ENCODE data around the gene COL12A1. TPM values are rescaled to one million over a fixed set of nuclear protein-coding genes. Genes with fewer than 3 reads are reported as not detected.

The COL12A1 gene
- total and polyA plus RNA-seq, 4 donors = 11.8 to 214 (median 97.0) TPM

DNA sequence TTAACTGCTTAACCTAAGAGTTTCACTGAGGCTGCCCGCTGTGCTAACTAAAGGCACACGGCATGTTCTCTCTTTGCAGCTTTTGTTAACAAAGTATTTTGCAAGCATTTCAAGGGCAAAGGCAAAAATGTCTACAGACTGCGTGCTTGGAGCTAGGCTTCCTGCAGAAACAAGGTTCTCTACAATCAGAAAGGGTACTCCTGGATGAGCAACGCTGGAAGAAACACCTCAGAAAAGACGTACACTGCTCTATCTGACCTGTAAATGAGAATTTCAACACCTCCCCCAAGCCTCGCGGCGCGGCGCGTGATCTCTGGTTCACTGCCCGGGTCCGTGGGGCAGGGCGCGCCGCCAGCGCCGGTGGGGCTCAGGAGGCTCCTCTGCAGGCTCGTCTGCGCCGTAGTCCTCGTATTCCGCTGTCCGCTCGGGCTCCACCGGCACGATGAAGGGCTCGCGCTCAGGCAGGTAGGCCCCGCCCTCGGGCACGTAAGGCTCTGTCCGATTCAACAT is 120.9 kb downstream of the COL12A1 start:
- peak; percentile 53 for ATAC-seq (ENCODE audit: low FRiP score)

DNA sequence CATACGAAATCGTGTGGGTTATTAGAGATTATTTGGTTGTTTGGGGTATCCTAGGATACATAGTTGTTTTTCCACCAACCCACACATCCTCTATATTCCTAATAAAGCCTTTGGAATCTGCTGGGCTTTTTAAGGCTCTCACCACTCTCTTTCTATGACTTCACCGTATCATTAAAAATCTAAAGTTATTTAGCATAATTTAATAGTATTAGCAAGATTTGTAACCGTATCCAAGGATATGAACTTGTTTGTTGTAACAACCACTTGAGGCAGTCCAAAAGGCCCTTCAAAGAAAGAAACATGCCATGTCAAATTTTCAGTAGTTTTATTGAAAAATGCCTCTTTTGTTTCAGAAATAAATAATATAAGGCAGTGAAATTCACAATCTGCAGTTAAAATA is 121.8 kb downstream of the COL12A1 start:
- no peak overlapping the region for H3K27ac ChIP-seq (ENCODE audit: low read depth in 1 of 2, low read length in 2 of 2)
- 83 to 86% methylated on average over 4 of the region's 4 CpGs for WGBS, 2 donors
- intact Hi-C loops (cut with DNase I) = no loop called here
- H3K9me3 ChIP-seq (ENCODE audit: control insufficient read depth, low read length) = no peaks in the 10 kb centered on the region
- H3K27me3 ChIP-seq (ENCODE audit: control insufficient read depth in 1 of 2, insufficient read depth in 2 of 2, low read length in 1 of 2) = no peaks in the 10 kb centered on the region
- H3K4me1 ChIP-seq (ENCODE audit: control insufficient read depth in 1 of 2, insufficient read depth in 2 of 2, low read length in 2 of 2) = no peaks in the 10 kb centered on the region
- no peak overlapping the region for H3K4me3 ChIP-seq (ENCODE audit: low read length in 2 of 2)
- no peak for DNase-seq
- H3K36me3 ChIP-seq (ENCODE audit: control insufficient read depth in 1 of 2, insufficient read depth in 2 of 2, low read length in 1 of 2) = peaks cover 2 to 3% of the 10 kb centered on the region in 2 donors
- no peak for ATAC-seq (ENCODE audit: low FRiP score)

More for the DNA sequence above, 120.9 kb downstream of the COL12A1 start:
- intact Hi-C loops (cut with DNase I) = no loop called here
- Histone ChIP-seq H3K27ac (ENCODE audit: low read depth in 1 of 2, low read length in 2 of 2) (no peak overlapping the region), H3K4me1 (ENCODE audit: control insufficient read depth in 1 of 2, insufficient read depth in 2 of 2, low read length in 2 of 2) (no peaks in the 10 kb centered on the region), H3K27me3 (ENCODE audit: control insufficient read depth in 1 of 2, insufficient read depth in 2 of 2, low read length in 1 of 2) (no peaks in the 10 kb centered on the region), H3K36me3 (ENCODE audit: control insufficient read depth in 1 of 2, insufficient read depth in 2 of 2, low read length in 1 of 2) (peaks cover 2 to 3% of the 10 kb centered on the region in 2 donors), H3K4me3 (ENCODE audit: low read length in 2 of 2) (peak overlapping the region in 1 of 2 donors; percentile 26), H3K9me3 (ENCODE audit: control insufficient read depth, low read length) (no peaks in the 10 kb centered on the region)
- 33 to 43% methylated on average over 33 of the region's 33 CpGs for WGBS, 2 donors
- peak in 1 of 2 donors; percentile 44 for DNase-seq

DNA sequence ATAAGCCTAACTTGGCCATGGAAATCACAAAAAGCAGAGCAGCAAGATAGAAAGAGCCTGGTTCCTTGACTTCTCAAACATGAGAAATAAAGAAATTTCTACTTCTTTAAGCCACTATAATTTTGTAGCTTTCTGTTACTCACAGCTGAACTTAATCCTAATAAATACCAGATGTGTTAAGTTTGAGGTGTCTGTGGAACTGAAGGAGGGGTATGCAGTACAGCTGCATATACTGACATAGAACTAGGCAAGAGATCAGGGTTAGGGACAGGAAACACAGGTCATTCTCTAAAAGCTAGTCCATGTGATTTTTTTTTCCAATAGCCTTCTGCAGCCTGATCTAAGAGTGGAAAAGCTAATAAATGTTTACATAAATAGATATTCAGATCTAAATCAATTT is 123.9 kb downstream of the COL12A1 start:
- no peak overlapping the region for H3K4me3 ChIP-seq (ENCODE audit: low read length in 2 of 2)
- no peak for DNase-seq
- H3K27me3 ChIP-seq (ENCODE audit: control insufficient read depth in 1 of 2, insufficient read depth in 2 of 2, low read length in 1 of 2) = no peaks in the 10 kb centered on the region
- intact Hi-C loops (cut with DNase I) = no loop called here
- H3K4me1 ChIP-seq (ENCODE audit: control insufficient read depth in 1 of 2, insufficient read depth in 2 of 2, low read length in 2 of 2) = no peaks in the 10 kb centered on the region
- no peak overlapping the region for H3K27ac ChIP-seq (ENCODE audit: low read depth in 1 of 2, low read length in 2 of 2)
- H3K36me3 ChIP-seq (ENCODE audit: control insufficient read depth in 1 of 2, insufficient read depth in 2 of 2, low read length in 1 of 2) = peaks cover 0 to 3% of the 10 kb centered on the region in 2 donors
- no peak for ATAC-seq (ENCODE audit: low FRiP score)
- H3K9me3 ChIP-seq (ENCODE audit: control insufficient read depth, low read length) = no peaks in the 10 kb centered on the region

DNA sequence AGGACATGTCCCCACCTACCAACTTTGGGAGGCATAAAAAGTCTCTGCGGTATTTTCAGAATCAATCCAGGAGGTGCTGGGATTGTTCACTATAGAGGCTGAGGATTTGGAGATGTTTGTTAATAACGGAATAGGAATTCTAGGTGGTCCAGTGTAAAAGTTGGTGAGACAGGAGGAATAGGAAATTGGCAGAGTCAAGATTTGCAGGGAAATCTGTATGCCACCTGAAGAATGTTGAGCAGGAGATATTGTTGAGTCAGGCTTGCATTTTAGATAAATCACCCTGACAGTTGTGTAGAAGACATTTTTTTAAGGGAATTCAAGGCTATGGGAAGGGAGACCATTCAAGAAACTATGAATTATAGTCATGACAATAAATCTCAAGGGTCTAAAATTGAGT is 124.8 kb downstream of the COL12A1 start:
- no peak for ATAC-seq (ENCODE audit: low FRiP score)
- Histone ChIP-seq H3K27me3 (ENCODE audit: control insufficient read depth in 1 of 2, insufficient read depth in 2 of 2, low read length in 1 of 2) (no peaks in the 10 kb centered on the region), H3K27ac (ENCODE audit: low read depth in 1 of 2, low read length in 2 of 2) (no peak overlapping the region), H3K4me3 (ENCODE audit: low read length in 2 of 2) (no peak overlapping the region), H3K9me3 (ENCODE audit: control insufficient read depth, low read length) (no peaks in the 10 kb centered on the region), H3K4me1 (ENCODE audit: control insufficient read depth in 1 of 2, insufficient read depth in 2 of 2, low read length in 2 of 2) (no peaks in the 10 kb centered on the region), H3K36me3 (ENCODE audit: control insufficient read depth in 1 of 2, insufficient read depth in 2 of 2, low read length in 1 of 2) (peaks cover 0 to 3% of the 10 kb centered on the region in 2 donors)
- 92 to 95% methylated on average over 2 of the region's 2 CpGs for WGBS, 2 donors
- intact Hi-C loops (cut with DNase I) = no loop called here
- DNase-seq = no peak

DNA sequence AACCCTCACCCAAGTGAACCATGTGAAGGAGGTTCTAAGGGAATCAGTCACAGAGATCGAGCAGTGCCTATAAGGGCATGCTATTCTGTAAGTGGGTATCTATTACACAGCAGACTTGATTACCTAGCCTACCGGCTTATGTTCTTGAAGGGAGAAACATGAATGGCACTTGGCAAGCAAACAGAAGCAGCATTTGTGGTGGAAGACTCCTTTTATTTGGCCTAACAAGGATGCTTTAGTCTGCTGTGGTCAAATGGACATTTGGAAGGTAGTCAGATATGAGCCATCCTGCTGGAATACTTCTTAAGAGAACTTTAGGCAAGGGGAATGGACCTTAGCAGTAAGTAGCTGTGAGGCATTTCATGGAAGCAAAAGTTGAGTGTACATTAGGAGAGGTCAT is 126.3 kb downstream of the COL12A1 start:
- intact Hi-C loops (cut with DNase I) = no loop called here
- Histone ChIP-seq H3K36me3 (ENCODE audit: control insufficient read depth in 1 of 2, insufficient read depth in 2 of 2, low read length in 1 of 2) (peaks cover 0 to 3% of the 10 kb centered on the region in 2 donors), H3K4me1 (ENCODE audit: control insufficient read depth in 1 of 2, insufficient read depth in 2 of 2, low read length in 2 of 2) (no peaks in the 10 kb centered on the region), H3K4me3 (ENCODE audit: low read length in 2 of 2) (no peak overlapping the region), H3K27me3 (ENCODE audit: control insufficient read depth in 1 of 2, insufficient read depth in 2 of 2, low read length in 1 of 2) (no peaks in the 10 kb centered on the region), H3K9me3 (ENCODE audit: control insufficient read depth, low read length) (no peaks in the 10 kb centered on the region), H3K27ac (ENCODE audit: low read depth in 1 of 2, low read length in 2 of 2) (no peak overlapping the region)
- no peak for DNase-seq
- WGBS, 2 donors = 85 to 94% methylated on average over 2 of the region's 2 CpGs
- no peak for ATAC-seq (ENCODE audit: low FRiP score)

DNA sequence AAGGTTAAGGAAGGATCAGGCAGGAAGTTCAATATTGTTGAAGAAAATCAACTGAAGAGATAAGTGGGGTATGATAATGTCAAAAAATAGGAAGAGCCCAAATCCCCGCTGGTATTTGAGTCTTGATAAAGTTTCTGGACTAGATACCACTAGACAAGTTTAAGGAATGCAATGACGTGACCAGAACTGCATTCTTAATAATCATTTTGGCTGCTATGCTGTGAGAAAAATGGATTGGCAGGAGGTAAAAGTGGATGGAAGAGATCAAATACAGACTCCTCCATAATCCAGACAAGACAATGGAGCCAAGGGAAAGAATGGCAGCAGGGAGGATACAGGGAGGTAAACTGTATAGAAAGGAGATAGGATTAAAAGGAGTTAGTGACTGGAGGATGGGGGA is 128.2 kb downstream of the COL12A1 start:
- Histone ChIP-seq H3K27ac (ENCODE audit: low read depth in 1 of 2, low read length in 2 of 2) (no peak overlapping the region), H3K36me3 (ENCODE audit: control insufficient read depth in 1 of 2, insufficient read depth in 2 of 2, low read length in 1 of 2) (peaks cover 0 to 3% of the 10 kb centered on the region in 2 donors), H3K4me3 (ENCODE audit: low read length in 2 of 2) (no peak overlapping the region), H3K27me3 (ENCODE audit: control insufficient read depth in 1 of 2, insufficient read depth in 2 of 2, low read length in 1 of 2) (no peaks in the 10 kb centered on the region), H3K9me3 (ENCODE audit: control insufficient read depth, low read length) (no peaks in the 10 kb centered on the region), H3K4me1 (ENCODE audit: control insufficient read depth in 1 of 2, insufficient read depth in 2 of 2, low read length in 2 of 2) (no peaks in the 10 kb centered on the region)
- ATAC-seq (ENCODE audit: low FRiP score) = no peak
- DNase-seq = no peak
- intact Hi-C loops (cut with DNase I) = no loop called here
- WGBS, 2 donors = 54 to 63% methylated on average over 2 of the region's 2 CpGs

DNA sequence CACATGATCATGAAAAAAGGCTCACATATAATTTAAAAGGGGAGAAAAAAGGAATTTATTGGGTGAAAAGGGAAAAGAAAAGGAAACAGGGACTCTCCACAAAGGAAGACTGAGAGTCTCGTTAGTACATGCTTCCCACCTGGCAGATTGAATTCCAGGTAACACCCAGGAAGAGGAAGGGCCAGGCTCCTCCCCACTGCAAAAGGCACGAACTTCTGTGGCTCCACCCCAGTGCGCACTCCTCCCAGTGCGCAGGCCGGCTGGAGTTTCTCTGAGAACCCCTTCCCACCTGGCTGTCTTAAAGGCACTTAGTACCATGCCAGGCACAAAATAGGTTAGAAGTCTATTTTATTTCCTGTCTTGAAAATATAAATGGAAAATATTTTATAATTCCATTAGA is 129.8 kb downstream of the COL12A1 start:
- intact Hi-C loops (cut with DNase I) = no loop called here
- no peak overlapping the region for H3K4me3 ChIP-seq (ENCODE audit: low read length in 2 of 2)
- DNase-seq (no peak), ATAC-seq (ENCODE audit: low FRiP score) (no peak)
- peaks cover 0 to under 1% of the 10 kb centered on the region in 2 donors for H3K36me3 ChIP-seq (ENCODE audit: control insufficient read depth in 1 of 2, insufficient read depth in 2 of 2, low read length in 1 of 2)
- 90 to 95% methylated on average over 5 of the region's 5 CpGs for whole genome bisulfite sequencing, 2 donors
- H3K4me1 ChIP-seq (ENCODE audit: control insufficient read depth in 1 of 2, insufficient read depth in 2 of 2, low read length in 2 of 2) = no peaks in the 10 kb centered on the region
- H3K27ac ChIP-seq (ENCODE audit: low read depth in 1 of 2, low read length in 2 of 2) = no peak overlapping the region
- H3K27me3 ChIP-seq (ENCODE audit: control insufficient read depth in 1 of 2, insufficient read depth in 2 of 2, low read length in 1 of 2) = no peaks in the 10 kb centered on the region
- no peaks in the 10 kb centered on the region for H3K9me3 ChIP-seq (ENCODE audit: control insufficient read depth, low read length)

DNA sequence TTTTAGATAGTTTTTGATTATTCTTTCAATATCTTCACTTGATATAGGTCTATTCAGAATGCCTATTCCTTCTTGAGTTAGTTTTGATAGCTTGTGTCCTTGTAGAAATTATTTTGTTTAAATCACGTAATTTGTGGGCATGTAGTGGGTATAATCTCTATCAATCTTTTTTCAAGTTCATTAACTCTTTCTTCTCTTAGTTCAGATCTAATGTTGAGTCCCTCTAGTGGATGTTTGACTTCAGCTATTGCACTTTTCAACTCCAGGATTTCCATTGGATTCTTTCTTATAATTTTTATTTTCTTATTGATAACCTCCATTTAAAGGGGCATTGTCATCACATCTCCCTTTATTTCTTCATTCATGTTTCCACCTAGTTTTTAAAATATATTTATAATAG is 135.6 kb downstream of the COL12A1 start:
- no peaks in the 10 kb centered on the region for H3K36me3 ChIP-seq (ENCODE audit: control insufficient read depth in 1 of 2, insufficient read depth in 2 of 2, low read length in 1 of 2)
- H3K4me1 ChIP-seq (ENCODE audit: control insufficient read depth in 1 of 2, insufficient read depth in 2 of 2, low read length in 2 of 2) = no peaks in the 10 kb centered on the region
- 81 to 85% methylated on average over 1 of the region's 1 CpG for WGBS, 2 donors
- DNase-seq (no peak), ATAC-seq (ENCODE audit: low FRiP score) (no peak)
- intact Hi-C loops (cut with DNase I) = no loop called here
- H3K27me3 ChIP-seq (ENCODE audit: control insufficient read depth in 1 of 2, insufficient read depth in 2 of 2, low read length in 1 of 2) = no peaks in the 10 kb centered on the region
- H3K9me3 ChIP-seq (ENCODE audit: control insufficient read depth, low read length) = peaks cover 2% of the 10 kb centered on the region
- no peak overlapping the region for H3K4me3 ChIP-seq (ENCODE audit: low read length in 2 of 2)
- H3K27ac ChIP-seq (ENCODE audit: low read depth in 1 of 2, low read length in 2 of 2) = no peak overlapping the region

DNA sequence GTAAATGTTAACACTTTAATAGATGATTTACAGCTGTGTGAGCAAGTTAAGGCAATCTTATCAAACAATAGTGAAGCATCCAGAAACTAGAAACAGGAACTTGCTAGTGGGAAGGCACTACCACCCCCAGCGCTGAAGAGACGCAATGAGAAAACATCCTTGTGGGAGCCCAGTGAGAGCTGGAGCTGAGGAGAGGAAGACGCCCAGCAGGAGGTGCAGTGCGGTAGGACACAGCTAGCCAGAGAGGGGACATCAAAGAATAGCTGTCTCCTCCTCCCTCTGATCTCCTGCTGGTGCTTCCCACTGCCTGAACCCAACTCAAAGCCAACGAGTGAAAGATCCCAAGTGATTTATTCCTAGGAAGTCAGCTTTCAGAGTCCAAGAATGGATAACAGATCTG is 140.3 kb downstream of the COL12A1 start:
- peaks cover 2% of the 10 kb centered on the region for H3K9me3 ChIP-seq (ENCODE audit: control insufficient read depth, low read length)
- H3K4me3 ChIP-seq (ENCODE audit: low read length in 2 of 2) = no peak overlapping the region
- no peaks in the 10 kb centered on the region for H3K36me3 ChIP-seq (ENCODE audit: control insufficient read depth in 1 of 2, insufficient read depth in 2 of 2, low read length in 1 of 2)
- 33 to 35% methylated on average over 5 of the region's 5 CpGs for WGBS, 2 donors
- no peak for DNase-seq
- intact Hi-C loops (cut with DNase I) = no loop called here
- no peak for ATAC-seq (ENCODE audit: low FRiP score)
- no peaks in the 10 kb centered on the region for H3K27me3 ChIP-seq (ENCODE audit: control insufficient read depth in 1 of 2, insufficient read depth in 2 of 2, low read length in 1 of 2)
- H3K4me1 ChIP-seq (ENCODE audit: control insufficient read depth in 1 of 2, insufficient read depth in 2 of 2, low read length in 2 of 2) = no peaks in the 10 kb centered on the region
- H3K27ac ChIP-seq (ENCODE audit: low read depth in 1 of 2, low read length in 2 of 2) = no peak overlapping the region

All from aorta (tissue), 5 donors.